GM19099 (cell line): ENCODE measurements around the gene CCDC33.

Experiments used
- POLR2A ChIP-seq: IDR thresholded peaks from 3 replicates; pipeline ENCODE4 v1.6.1; 2011; ENCODE audit warnings: low read depth; ENCODE audit not compliant: insufficient read length; ENCODE audit errors: extremely low read depth

CCDC33 gene

DNA sequence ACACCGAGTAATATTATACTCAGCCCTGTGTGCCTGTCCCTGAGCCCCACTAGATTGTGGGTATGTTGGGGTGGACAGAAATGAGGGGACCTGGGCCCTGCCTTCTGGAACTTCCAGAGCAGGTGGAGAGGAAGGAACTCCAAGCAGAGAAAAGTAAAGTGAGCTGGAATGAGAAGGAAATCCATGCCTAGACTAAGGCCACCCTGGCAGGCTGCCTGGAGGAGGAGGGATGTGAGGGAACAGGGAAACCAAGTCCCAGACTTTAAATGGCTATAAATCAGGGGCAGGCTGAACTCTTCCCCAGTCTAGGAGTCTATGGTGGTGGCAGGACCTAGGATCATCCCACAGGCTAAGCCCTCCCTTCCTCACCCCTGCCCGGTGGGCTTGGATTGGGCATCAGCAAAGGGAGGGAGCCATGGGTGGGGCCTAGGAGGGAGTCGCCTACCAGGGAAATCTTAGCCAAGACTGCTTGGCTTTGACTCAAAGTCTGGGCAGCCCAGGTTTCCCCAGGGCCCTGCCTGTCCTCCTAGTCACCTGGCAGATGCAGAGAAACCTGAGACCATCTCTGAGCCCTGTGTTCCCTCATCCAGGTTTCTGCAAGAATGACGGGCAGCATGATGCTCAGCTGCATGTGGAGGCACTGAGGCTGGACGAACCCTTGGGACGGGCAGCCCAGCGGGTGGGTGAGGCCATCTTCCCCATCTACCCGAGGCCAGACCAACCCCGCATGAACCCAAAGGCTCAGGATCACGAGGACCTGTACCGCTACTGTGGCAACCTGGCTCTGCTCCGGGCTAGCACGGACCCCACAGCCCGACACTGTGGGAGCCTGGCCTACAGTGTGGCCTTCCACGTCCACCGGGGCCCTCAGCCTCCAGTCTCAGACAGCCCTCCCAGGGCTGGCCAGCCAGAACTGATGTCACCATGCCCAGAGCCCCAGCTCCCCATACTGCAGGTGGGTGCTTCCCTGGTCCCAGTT, 17.9 kb upstream of the CCDC33 start:
- TF ChIP-seq POLR2A: no peak

GRCh38 chr15:74220475-74221248, 15.5 kb upstream of the CCDC33 start:
- TF ChIP-seq POLR2A: no peak

- no peak for TF ChIP-seq POLR2A
Observed at GRCh38 chr15:74221399-74222239, 14.5 kb upstream of the CCDC33 start.

DNA sequence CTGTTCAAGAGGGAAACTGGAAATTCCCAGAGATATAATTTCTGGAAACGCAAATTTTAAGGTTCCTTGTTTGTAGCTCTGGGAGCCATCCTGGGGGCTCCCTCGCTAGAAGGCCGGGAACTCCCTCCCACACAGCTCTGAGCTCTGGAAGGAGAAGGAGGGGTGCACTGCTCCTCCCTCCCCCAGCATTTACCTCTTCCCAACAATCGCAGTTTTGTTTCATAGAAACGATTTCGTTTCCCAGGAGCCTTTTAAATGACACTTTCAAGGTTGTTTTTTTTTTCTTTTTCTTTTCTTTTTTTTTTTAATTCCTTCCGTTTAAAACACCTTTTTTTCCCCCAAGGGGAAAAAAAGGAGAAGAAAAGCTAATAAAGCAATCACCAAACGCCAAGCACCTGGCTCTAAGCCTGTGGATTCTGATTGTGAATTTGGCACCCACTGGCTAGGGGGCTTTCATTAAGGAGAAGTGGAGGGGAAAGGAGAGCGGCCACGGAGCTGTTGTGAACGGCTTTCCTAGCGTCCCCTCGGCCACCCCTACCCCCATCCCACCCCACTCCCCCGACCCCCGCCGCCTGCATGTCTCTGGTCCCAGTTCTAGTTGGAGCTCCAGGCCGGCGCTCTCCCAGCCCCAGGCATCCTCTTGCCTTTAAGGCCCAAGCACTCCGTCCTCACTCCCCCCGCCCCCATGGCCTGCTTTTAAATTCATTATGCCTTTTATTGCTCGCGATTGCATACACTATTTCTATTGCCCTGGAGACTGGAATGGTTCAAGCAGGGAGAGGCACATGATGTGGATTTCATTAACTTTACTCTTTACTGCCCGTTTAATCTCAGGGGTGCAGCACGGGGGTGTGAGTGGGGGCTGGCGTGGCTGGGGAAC, 13.6 kb upstream of the CCDC33 start:
- TF ChIP-seq POLR2A: no peak

- TF ChIP-seq POLR2A: no peak
Observed at GRCh38 chr15:74225928-74226327, 10.2 kb upstream of the CCDC33 start.

GRCh38 chr15:74226761-74227540, 9.2 kb upstream of the CCDC33 start:
- TF ChIP-seq POLR2A: no peak

DNA sequence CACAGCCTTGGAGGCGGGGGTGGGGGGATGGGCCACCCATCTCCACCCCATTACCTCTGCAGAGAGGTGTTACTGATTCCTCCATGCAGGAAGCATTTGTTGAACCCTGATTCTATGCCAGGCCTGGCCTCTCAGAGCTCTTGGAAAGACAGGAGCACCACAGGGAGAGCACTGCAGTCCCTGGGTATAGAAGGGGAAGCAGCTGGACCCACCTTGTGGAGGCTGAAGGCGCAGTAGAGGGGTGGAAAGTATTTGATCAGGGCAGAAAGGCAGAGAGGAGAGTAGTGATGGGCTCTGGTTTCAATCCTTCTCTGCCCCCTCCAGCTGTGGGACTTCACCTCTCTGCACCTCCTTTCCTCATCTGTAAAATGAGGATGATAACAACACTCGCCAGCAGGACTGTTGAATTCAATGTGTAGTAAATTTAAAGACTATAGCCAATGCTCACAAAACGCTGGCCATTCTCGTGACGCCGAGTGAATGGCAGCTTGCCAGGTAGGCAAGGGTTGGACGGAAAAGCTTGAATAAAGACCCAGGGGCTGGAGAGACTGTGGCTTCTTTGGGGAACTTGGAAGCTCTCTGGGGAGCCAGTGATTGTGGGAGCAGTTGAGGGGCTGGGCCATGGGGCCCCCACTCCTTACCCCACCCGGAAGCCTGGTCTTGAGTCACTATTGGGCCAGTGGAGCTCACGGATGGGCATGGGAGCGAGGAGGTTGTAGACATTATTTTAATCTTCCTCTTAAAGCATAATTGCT, 8.0 kb upstream of the CCDC33 start:
- no peak for TF ChIP-seq POLR2A

- TF ChIP-seq POLR2A: no peak
Observed at GRCh38 chr15:74228723-74229081, 7.4 kb upstream of the CCDC33 start.

DNA sequence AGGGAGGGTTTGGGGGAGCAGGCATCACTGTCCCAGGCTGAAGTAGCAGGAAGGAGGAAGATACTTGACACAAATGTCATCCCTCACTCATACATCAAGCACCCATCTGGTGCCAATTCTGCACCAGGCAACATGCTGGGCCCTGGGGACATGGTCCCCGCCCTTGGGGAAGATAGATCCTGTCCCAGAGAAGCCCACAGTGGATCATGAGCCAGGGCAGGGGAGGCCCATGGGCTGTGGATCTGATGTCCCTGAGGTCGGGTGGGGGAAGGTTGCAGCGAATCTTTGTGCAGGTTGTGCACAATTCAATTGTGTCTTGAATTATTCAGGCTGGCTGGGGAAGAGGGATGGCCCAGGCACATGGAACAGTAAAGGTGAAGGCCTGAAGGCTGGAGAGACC, 6.4 kb upstream of the CCDC33 start:
- no peak for TF ChIP-seq POLR2A

DNA sequence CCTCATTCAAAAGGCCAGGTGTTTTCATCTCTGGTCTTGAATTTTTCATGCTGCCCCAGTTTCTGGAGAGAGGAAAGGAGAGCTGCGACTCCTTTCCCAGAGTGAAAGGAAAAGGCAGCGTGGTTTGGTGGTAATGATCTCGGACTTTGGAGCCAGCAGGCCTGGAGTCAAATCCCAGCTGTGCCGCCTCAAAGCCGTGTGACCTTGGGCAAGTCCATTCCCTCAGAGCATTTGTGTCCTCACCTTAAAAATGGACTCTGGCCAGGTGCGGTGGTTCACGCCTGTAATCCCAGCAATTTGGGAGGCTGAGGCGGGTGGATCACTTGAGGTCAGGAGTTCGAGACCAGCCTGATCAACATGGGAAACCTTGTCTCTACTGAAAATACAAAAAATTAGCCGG, 4.7 kb upstream of the CCDC33 start:
- no peak for TF ChIP-seq POLR2A

- no peak for TF ChIP-seq POLR2A
Observed at GRCh38 chr15:74233373-74233772, 2.8 kb upstream of the CCDC33 start.

DNA sequence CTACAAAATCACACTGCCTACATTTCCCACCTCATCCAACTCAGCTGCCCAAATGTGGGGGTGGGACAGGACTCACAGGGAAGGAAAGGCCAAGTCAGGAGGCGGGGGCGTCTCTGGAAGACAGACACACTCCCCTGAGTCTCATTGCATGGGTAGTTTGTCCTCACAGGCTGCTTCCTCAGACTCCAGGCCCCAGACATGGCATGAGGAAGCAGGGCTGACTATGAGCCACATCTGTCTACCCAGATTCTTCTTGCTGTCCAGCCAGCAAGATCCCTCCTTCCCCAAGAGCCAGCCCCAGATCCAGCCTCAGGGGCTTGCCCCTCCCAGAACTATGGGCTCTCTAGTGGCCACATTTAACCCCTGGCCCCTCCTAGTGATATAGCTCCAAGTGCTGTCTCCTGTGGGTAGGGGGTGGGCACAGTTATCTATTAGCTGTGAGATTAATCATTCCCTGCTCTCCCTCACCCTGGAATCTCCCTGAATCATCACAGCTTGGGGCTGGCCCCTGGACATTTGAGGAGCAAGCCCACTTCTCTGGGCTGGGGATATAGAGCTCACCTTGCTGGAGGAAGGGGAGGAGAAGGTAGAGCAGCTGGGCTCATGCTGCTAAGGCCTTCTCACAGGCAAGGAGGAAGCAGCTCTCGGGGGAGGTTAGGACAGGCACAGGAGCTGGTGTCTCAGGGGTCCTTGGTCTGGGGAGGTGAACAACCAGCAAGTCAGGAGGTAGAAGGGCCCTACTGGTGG, 2.1 kb upstream of the CCDC33 start:
- TF ChIP-seq POLR2A: no peak
